Measurements from ENCODE around the gene ABI3.

DNA sequence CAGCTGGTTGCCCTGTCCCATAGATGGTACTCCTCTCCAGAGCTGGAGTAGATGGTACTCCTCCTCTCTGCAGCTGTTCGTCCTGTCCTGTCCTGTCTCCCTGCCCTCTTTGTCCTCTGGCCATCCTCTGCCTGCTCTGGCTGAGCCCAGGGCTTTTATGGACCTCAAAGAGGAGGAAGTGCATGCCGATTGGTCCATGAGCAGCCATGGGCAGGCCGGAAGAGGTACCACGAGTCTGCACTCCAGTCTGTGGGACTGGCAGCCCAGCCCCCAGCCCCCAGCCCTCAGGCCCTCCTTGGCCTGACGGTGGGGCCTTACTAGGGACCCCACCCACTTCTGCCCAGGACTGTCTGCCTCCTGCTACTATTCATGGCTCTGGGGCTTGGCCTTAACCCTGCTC is 27.2 kb upstream of the ABI3 start:
- TF ChIP-seq, protein P1, sequence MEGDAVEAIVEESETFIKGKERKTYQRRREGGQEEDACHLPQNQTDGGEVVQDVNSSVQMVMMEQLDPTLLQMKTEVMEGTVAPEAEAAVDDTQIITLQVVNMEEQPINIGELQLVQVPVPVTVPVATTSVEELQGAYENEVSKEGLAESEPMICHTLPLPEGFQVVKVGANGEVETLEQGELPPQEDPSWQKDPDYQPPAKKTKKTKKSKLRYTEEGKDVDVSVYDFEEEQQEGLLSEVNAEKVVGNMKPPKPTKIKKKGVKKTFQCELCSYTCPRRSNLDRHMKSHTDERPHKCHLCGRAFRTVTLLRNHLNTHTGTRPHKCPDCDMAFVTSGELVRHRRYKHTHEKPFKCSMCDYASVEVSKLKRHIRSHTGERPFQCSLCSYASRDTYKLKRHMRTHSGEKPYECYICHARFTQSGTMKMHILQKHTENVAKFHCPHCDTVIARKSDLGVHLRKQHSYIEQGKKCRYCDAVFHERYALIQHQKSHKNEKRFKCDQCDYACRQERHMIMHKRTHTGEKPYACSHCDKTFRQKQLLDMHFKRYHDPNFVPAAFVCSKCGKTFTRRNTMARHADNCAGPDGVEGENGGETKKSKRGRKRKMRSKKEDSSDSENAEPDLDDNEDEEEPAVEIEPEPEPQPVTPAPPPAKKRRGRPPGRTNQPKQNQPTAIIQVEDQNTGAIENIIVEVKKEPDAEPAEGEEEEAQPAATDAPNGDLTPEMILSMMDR (IDR thresholded peaks at IDR 0.05; ENCODE audit: low read depth, low read length) = no peak
- no peak for TF ChIP-seq EZH2phosphoT487 (IDR thresholded peaks at IDR 0.05; ENCODE audit: low read depth)
